Measurements from ENCODE around the gene TMEM150A.
"Not testable (repeated sequence)": the region's sequence is repeated elsewhere in the genome, so short reads cannot be mapped to it uniquely, and the experiment has no call there.

TMEM150A gene

DNA sequence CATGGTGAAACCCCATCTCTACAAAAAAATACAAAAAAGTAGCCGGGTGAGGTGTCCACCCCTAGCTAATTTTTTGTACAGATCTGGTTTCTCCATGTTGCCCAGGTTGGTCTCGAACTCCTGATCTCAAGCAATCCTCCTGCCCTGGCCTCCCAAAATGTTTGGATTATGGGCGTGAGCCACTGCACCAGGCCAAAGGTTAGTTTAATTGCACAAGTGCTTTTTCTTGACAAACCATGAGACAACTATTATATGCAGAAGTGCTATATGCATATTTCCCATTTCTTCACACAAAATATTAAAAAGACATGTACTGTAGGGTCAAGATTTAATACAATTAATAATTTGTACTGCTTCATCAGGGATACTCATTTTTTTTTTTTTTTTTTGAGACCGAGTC is 36.2 kb downstream of the TMEM150A start:
- TF ChIP-seq, protein P1, sequence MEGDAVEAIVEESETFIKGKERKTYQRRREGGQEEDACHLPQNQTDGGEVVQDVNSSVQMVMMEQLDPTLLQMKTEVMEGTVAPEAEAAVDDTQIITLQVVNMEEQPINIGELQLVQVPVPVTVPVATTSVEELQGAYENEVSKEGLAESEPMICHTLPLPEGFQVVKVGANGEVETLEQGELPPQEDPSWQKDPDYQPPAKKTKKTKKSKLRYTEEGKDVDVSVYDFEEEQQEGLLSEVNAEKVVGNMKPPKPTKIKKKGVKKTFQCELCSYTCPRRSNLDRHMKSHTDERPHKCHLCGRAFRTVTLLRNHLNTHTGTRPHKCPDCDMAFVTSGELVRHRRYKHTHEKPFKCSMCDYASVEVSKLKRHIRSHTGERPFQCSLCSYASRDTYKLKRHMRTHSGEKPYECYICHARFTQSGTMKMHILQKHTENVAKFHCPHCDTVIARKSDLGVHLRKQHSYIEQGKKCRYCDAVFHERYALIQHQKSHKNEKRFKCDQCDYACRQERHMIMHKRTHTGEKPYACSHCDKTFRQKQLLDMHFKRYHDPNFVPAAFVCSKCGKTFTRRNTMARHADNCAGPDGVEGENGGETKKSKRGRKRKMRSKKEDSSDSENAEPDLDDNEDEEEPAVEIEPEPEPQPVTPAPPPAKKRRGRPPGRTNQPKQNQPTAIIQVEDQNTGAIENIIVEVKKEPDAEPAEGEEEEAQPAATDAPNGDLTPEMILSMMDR (IDR thresholded peaks at IDR 0.05; ENCODE audit: insufficient read depth, low read depth, low read length, missing control alignments): no peak
- DNase-seq (ENCODE audit: low read depth): no peak
- H3K4me3 ChIP-seq (ENCODE audit: low read length): no peak overlapping the region

DNA sequence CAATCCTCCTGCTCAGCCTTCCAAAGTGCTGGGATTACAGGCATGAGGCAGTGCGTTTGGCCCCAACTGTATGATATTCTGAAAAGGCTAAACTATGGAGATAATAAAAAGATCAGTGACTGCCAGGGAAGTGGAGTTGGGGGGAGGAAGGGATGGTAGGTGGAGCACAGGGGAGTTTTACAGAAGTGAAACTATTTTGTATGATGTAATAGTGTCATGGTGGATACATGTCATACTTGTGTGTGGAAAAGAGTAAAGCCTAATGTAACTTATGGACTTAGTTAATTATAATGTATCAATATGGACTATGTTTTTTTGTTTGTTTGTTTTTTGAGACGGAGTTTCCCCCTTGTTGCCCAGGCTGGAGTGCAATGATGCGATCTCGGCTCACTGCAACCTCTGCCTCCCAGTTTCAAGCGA is 38.3 kb downstream of the TMEM150A start:
- TF ChIP-seq, protein P1 (IDR thresholded peaks at IDR 0.05; ENCODE audit: insufficient read depth, low read depth, low read length, missing control alignments): no peak
- H3K4me3 ChIP-seq (ENCODE audit: low read length): no peak overlapping the region
- DNase-seq (ENCODE audit: low read depth): no peak

DNA sequence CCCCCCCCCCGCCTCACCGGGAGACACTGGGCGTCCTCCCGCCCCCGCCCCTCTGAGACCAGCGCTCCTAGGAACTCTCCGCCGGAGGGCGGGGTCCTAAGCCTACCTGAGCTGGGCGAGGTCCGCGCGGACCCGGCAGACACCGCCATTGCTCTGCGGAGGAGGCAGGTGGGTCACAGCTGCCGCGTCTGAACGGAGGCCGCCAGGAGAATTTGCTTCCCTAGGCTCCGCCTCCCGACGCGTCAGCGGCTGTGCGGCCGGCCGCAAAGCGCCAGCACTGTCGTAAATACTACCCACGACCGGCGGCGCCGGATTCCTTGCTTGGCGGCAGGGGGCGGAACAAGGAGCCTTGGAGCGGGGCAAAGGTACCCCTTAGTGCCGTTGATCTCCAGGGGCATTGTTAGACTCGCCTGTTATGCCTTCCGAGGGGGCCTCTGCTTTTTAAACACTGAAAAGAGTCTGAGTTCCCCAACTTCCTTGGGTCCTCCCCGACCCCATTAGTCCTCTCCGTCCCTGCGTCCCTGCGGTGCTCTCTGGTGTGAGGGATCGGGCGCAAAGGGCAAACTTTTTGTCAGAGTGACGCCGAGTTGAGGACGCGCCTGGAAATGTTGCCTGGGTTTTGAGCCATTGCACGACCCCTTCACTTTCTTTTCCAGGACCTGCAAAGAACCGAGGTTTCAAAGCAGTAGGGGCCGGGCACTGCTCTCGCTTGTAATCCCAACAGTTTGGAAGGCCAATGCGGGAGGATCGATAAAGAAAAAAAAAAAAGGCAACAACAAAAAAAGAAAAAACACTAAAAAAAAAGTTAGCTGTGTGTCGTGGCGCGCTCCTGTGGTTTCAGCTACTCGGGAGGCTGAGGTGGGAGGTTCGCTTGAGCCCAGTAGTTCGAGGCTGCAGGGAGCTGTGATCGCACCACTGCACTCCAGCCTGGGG is 41.0 kb downstream of the TMEM150A start, which contains the start of gene GGCX:
TSS of gene GGCX (minus strand) at position 214 of the 933 bp plus-strand sequence. CDS start at position 149, 65 bp downstream.
- peak within 1 kb of the TSS; percentile 98 for H3K4me3 ChIP-seq (ENCODE audit: low read length)
- DNase-seq (ENCODE audit: low read depth): peak; percentile 96
- TF ChIP-seq, protein P1 (IDR thresholded peaks at IDR 0.05; ENCODE audit: insufficient read depth, low read depth, low read length, missing control alignments): peak; percentile 33

DNA sequence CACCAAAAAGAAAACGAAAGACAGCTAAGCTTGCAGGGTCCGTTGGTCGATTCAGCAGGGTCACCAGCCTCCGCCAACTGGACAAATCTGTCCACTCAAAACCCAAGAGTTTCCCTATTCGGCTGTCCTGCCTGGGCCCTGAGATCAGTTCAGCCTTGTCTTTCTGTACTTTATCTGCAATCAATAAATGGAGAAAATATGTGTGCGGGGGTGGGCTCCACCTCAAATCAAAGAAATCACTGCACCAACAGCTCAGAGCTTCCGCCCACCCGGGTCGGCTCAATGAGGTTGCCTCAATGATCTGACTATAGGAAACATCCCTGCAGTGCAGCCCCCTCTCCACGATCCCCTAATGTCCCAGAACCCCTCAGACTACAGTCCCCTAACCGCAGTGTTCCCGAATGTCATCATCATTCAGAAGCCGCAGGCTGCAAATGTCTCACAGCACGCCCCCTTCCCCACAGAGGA is 41.7 kb downstream of the TMEM150A start:
- TF ChIP-seq, protein P1 (IDR thresholded peaks at IDR 0.05; ENCODE audit: insufficient read depth, low read depth, low read length, missing control alignments): no peak
- peak overlapping the region; percentile 98 for H3K4me3 ChIP-seq (ENCODE audit: low read length)
- no peak for DNase-seq (ENCODE audit: low read depth)

DNA sequence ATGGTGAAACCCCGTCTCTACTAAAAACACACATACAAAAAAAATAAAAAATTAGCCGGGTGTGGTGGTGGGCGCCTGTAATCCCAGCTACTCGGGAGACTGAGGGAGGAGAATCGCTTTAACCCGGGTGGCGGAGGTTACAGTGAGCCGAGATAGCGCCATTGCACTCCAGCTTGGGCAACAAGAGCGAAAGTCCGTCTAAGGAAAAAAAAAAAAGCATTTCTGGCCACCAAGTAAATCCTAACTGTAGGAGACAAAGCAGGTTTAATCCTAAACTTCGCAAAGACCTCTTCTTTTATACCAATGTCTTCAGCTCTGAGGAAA is 42.1 kb downstream of the TMEM150A start:
- DNase-seq (ENCODE audit: low read depth): not testable (repeated sequence)
- peak overlapping the region; percentile 98 for H3K4me3 ChIP-seq (ENCODE audit: low read length)

DNA sequence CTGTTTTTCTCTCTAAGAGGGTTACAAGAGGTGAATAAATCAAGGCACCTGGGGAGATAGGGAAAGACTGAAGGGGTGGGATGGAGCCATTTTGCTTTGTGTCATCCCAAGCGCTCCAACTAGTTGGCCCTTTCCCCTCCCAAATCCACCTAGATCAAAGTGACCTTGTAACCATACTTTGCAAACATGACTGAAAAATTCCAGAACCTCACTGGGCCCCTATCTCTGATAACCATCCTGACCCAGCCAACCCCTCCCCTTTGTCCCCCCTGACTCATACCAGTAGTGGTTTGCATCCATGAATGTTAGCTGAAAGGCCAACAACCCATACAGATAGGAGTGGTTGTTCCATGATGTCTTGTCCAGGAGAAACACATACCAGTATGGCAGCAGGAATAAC is 44.3 kb downstream of the TMEM150A start:
- H3K4me3 ChIP-seq (ENCODE audit: low read length): no peak overlapping the region
- no peak for DNase-seq (ENCODE audit: low read depth)
- TF ChIP-seq, protein P1 (IDR thresholded peaks at IDR 0.05; ENCODE audit: insufficient read depth, low read depth, low read length, missing control alignments): no peak

DNA sequence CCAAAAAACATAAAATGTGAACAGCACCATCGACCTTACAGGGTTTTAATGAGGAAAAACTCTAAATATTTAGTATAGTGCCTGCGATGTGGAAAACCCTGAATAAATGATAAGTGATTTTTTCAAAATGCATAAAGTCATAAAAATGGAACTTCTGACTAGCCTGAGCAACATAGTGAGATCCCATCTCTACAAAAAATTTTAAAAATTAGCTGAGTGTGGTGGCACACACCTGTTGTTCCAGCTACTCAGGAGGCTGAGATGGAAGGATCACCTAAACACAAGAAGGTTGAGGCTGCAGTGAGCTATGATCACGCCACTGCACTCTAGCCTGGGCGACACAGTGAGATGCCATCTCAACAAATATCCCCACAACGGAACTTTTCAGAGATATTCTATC is 45.4 kb downstream of the TMEM150A start:
- no peak for DNase-seq (ENCODE audit: low read depth)
- TF ChIP-seq, protein P1 (IDR thresholded peaks at IDR 0.05; ENCODE audit: insufficient read depth, low read depth, low read length, missing control alignments): no peak
- no peak overlapping the region for H3K4me3 ChIP-seq (ENCODE audit: low read length)

Data from epithelial cell of esophagus (primary cell).